HUES6 (cell line): Measurements from ENCODE around the gene KANK2.
A peak's percentile ranks its signal among the peaks of the same experiment; 100 is the strongest.

Experiments
- H3K27ac ChIP-seq: 2 replicates; pipeline ENCODE4 v1.7.0; 2013; ENCODE audit warnings: low read depth, mild to moderate bottlenecking, low read length, inconsistent platforms
- H3K27me3 ChIP-seq: 2 replicates; pipeline ENCODE4 v1.6.1; 2013; ENCODE audit warnings: low read length; ENCODE audit not compliant: control insufficient read depth, insufficient read depth
- H3K36me3 ChIP-seq: 2 replicates; pipeline ENCODE4 v1.6.1; 2013; ENCODE audit warnings: low read length; ENCODE audit not compliant: control insufficient read depth, insufficient read depth
- H3K4me1 ChIP-seq: 2 replicates; pipeline ENCODE4 v1.6.1; 2013; ENCODE audit warnings: low read length; ENCODE audit not compliant: control insufficient read depth, insufficient read depth
- H3K4me3 ChIP-seq: 2 replicates; pipeline ENCODE4 v1.5.1; 2013; ENCODE audit warnings: low read depth, low read length
- H3K9ac ChIP-seq: one replicate; pipeline ENCODE4 v1.6.1; 2013; ENCODE audit warnings: mild to moderate bottlenecking, low read length
- H3K9me3 ChIP-seq: 2 replicates; pipeline ENCODE4 v1.6.1; 2013; ENCODE audit warnings: low read depth, low read length; ENCODE audit not compliant: control insufficient read depth, insufficient read depth

Gene KANK2

GRCh38 chr19:11196406-11197287 is 698 bp downstream of the KANK2 start:
- Histone ChIP-seq H3K9ac (peak overlapping the region; percentile 86), H3K9me3 (no peaks in the 10 kb centered on the region), H3K36me3 (peaks cover 34% of the 10 kb centered on the region), H3K4me3 (peak overlapping the region; percentile 98), H3K27ac (peak overlapping the region; percentile 64; the same call in 1 of the 2 replicates), H3K4me1 (peaks cover 12% of the 10 kb centered on the region; the same call in 1 of the 2 replicates), H3K27me3 (no peaks in the 10 kb centered on the region)

- Histone ChIP-seq H3K36me3 (peaks cover 38% of the 10 kb centered on the region), H3K9ac (no peak overlapping the region), H3K27me3 (no peaks in the 10 kb centered on the region), H3K27ac (no peak overlapping the region), H3K4me1 (peaks cover 12% of the 10 kb centered on the region; the same call in 1 of the 2 replicates), H3K9me3 (no peaks in the 10 kb centered on the region), H3K4me3 (no peak overlapping the region)
Observed at GRCh38 chr19:11195681-11196080, 1.7 kb downstream of the KANK2 start.

- Histone ChIP-seq H3K27me3 (no peaks in the 10 kb centered on the region), H3K36me3 (peaks cover 45% of the 10 kb centered on the region), H3K4me3 (no peak overlapping the region), H3K27ac (no peak overlapping the region), H3K9ac (no peak overlapping the region), H3K4me1 (peaks cover 12% of the 10 kb centered on the region; the same call in 1 of the 2 replicates), H3K9me3 (no peaks in the 10 kb centered on the region)
Observed at GRCh38 chr19:11194656-11195558, 2.4 kb downstream of the KANK2 start.

- Histone ChIP-seq H3K9ac (no peak overlapping the region), H3K4me1 (peaks cover 12% of the 10 kb centered on the region; the same call in 1 of the 2 replicates), H3K27ac (no peak overlapping the region), H3K27me3 (no peaks in the 10 kb centered on the region), H3K4me3 (no peak overlapping the region), H3K36me3 (peaks cover 47% of the 10 kb centered on the region), H3K9me3 (no peaks in the 10 kb centered on the region)
Observed at GRCh38 chr19:11194173-11194572, 3.2 kb downstream of the KANK2 start.

- Histone ChIP-seq H3K27me3 (no peaks in the 10 kb centered on the region), H3K4me3 (no peak overlapping the region), H3K27ac (no peak overlapping the region), H3K4me1 (peaks cover 9% of the 10 kb centered on the region; the same call in 1 of the 2 replicates), H3K9ac (no peak overlapping the region), H3K36me3 (peaks cover 44% of the 10 kb centered on the region), H3K9me3 (no peaks in the 10 kb centered on the region)
Observed at GRCh38 chr19:11192957-11193939, 4.1 kb downstream of the KANK2 start.

- no peak overlapping the region for H3K9ac ChIP-seq
- no peak overlapping the region for H3K27ac ChIP-seq
- peaks cover 9% of the 10 kb centered on the region; the same call in 1 of the 2 replicates for H3K4me1 ChIP-seq
- no peak overlapping the region for H3K4me3 ChIP-seq
- H3K27me3 ChIP-seq, result no peaks in the 10 kb centered on the region
- no peaks in the 10 kb centered on the region for H3K9me3 ChIP-seq
- peaks cover 51% of the 10 kb centered on the region for H3K36me3 ChIP-seq
Observed at GRCh38 chr19:11191934-11192333, 5.4 kb downstream of the KANK2 start.

GRCh38 chr19:11191273-11191755 is 6.0 kb downstream of the KANK2 start:
- H3K27ac ChIP-seq, result no peak overlapping the region
- H3K27me3 ChIP-seq, result no peaks in the 10 kb centered on the region
- no peaks in the 10 kb centered on the region for H3K9me3 ChIP-seq
- H3K4me1 ChIP-seq, result peaks cover 9% of the 10 kb centered on the region; the same call in 1 of the 2 replicates
- peaks cover 54% of the 10 kb centered on the region for H3K36me3 ChIP-seq
- no peak overlapping the region for H3K4me3 ChIP-seq
- H3K9ac ChIP-seq, result no peak overlapping the region

GRCh38 chr19:11190501-11190900 is 6.8 kb downstream of the KANK2 start:
- Histone ChIP-seq H3K4me1 (peaks cover 7% of the 10 kb centered on the region; the same call in 1 of the 2 replicates), H3K27me3 (no peaks in the 10 kb centered on the region), H3K9ac (no peak overlapping the region), H3K4me3 (no peak overlapping the region), H3K27ac (no peak overlapping the region), H3K9me3 (no peaks in the 10 kb centered on the region), H3K36me3 (peaks cover 55% of the 10 kb centered on the region)

GRCh38 chr19:11187441-11187840 is 9.9 kb downstream of the KANK2 start:
- Histone ChIP-seq H3K27ac (no peak overlapping the region), H3K9me3 (no peaks in the 10 kb centered on the region; the same call in 1 of the 2 replicates), H3K36me3 (peaks cover 39% of the 10 kb centered on the region), H3K4me1 (no peaks in the 10 kb centered on the region), H3K9ac (no peak overlapping the region), H3K4me3 (no peak overlapping the region), H3K27me3 (no peaks in the 10 kb centered on the region)

- Histone ChIP-seq H3K9me3 (no peaks in the 10 kb centered on the region; the same call in 1 of the 2 replicates), H3K4me3 (no peak overlapping the region), H3K4me1 (peaks cover 4% of the 10 kb centered on the region; the same call in 1 of the 2 replicates), H3K36me3 (peaks cover 29% of the 10 kb centered on the region), H3K9ac (no peak overlapping the region), H3K27me3 (no peaks in the 10 kb centered on the region), H3K27ac (no peak overlapping the region)
Observed at GRCh38 chr19:11182994-11183393, 14.4 kb downstream of the KANK2 start.
